Astrocyte (in vitro differentiated cells and primary cell): ENCODE measurements around the gene VPS13C. TPM values are rescaled to one million over a fixed set of nuclear protein-coding genes. Genes with fewer than 3 reads are reported as not detected.

Source experiments
- DNase-seq: peaks from one replicate; pipeline ENCODE4 v3.0.0-alpha.2; 2010; ENCODE audit warnings: low read depth
- FAIRE-seq: peaks from 2 replicates; lab custom pipeline; 2011; peaks lifted over from hg19 to GRCh38; lab: Jason Lieb, UNC
- H2AFZ ChIP-seq: 2 replicates; pipeline ENCODE4 v1.6.0; 2012; ENCODE audit warnings: low read depth, low read length, inconsistent platforms
- H3K27ac ChIP-seq: 2 replicates; pipeline ENCODE4 v1.5.1; 2011; ENCODE audit warnings: low read depth, low read length, inconsistent platforms
- H3K27me3 ChIP-seq: 2 replicates; pipeline ENCODE4 v1.6.0; 2011; ENCODE audit warnings: low read length, inconsistent platforms; ENCODE audit not compliant: insufficient read depth
- H3K36me3 ChIP-seq: 2 replicates; pipeline ENCODE4 v1.5.1; 2011; ENCODE audit warnings: low read length, inconsistent platforms; ENCODE audit not compliant: insufficient read depth
- H3K4me1 ChIP-seq: 2 replicates; pipeline ENCODE4 v1.5.1; 2011; ENCODE audit warnings: low read length, inconsistent platforms; ENCODE audit not compliant: insufficient read depth
- H3K4me2 ChIP-seq: 2 replicates; pipeline ENCODE4 v1.6.0; 2012; ENCODE audit warnings: low read length, inconsistent platforms
- H3K4me3 ChIP-seq: 2 replicates; pipeline ENCODE4 v1.5.1; 2011; ENCODE audit warnings: low read depth, mild to moderate bottlenecking, low read length, inconsistent platforms; ENCODE audit not compliant: insufficient read depth
- H3K79me2 ChIP-seq: 2 replicates; pipeline ENCODE4 v1.6.0; 2012; ENCODE audit warnings: mild to moderate bottlenecking, low read length, inconsistent platforms; ENCODE audit not compliant: insufficient read depth
- H3K9ac ChIP-seq: 2 replicates; pipeline ENCODE4 v1.6.0; 2012; ENCODE audit warnings: mild to moderate bottlenecking, low read length, inconsistent platforms
- H3K9me3 ChIP-seq: 2 replicates; pipeline ENCODE4 v1.5.1; 2012; ENCODE audit warnings: low read depth, mild to moderate bottlenecking, low read length, inconsistent platforms; ENCODE audit not compliant: insufficient read depth
- H4K20me1 ChIP-seq: 2 replicates; pipeline ENCODE4 v1.6.0; 2012; ENCODE audit warnings: low read length, inconsistent platforms; ENCODE audit not compliant: insufficient read depth
- H3K27ac Mint-ChIP-seq: one replicate; pipeline ENCODE4 v1.8.0; 2021; ENCODE audit warnings: mild to moderate bottlenecking, mixed read lengths; ENCODE audit not compliant: unreplicated experiment
- H3K27me3 Mint-ChIP-seq: one replicate; pipeline ENCODE4 v1.8.0; 2021; ENCODE audit warnings: low read depth, mixed read lengths; ENCODE audit not compliant: unreplicated experiment
- H3K36me3 Mint-ChIP-seq: one replicate; pipeline ENCODE4 v1.8.0; 2021; ENCODE audit warnings: low read depth, mixed read lengths; ENCODE audit not compliant: unreplicated experiment
- H3K4me1 Mint-ChIP-seq: one replicate; pipeline ENCODE4 v1.8.0; 2021; ENCODE audit warnings: low read depth, mixed read lengths; ENCODE audit not compliant: unreplicated experiment
- H3K4me3 Mint-ChIP-seq: one replicate; pipeline ENCODE4 v1.8.0; 2021; ENCODE audit warnings: mild to moderate bottlenecking, moderate library complexity, mixed read lengths; ENCODE audit not compliant: unreplicated experiment
- H3K9me3 Mint-ChIP-seq: one replicate; pipeline ENCODE4 v1.8.0; 2021; ENCODE audit warnings: mild to moderate bottlenecking, mixed read lengths; ENCODE audit not compliant: unreplicated experiment
- CTCF ChIP-seq: IDR thresholded peaks from 2 replicates; pipeline ENCODE4 v1.5.1; 2011; ENCODE audit warnings: low read depth, mild to moderate bottlenecking, inconsistent platforms, low read length, moderate library complexity; ENCODE audit not compliant: insufficient read depth
- EZH2 ChIP-seq: IDR thresholded peaks from 2 replicates; pipeline ENCODE4 v1.6.1; 2012; ENCODE audit warnings: mild to moderate bottlenecking, low read length, inconsistent platforms; ENCODE audit not compliant: insufficient read depth
- total RNA-seq: library from RNA; stranded (reverse); gene quantifications from 2 replicates; pipeline ENCODE4 v1.2.1, GENCODE V29; 2021

The VPS13C gene
- total RNA-seq, 1 donor from 2014 or later, result 35.4 TPM

GRCh38 chr15:61915640-61916039, 144.6 kb downstream of the VPS13C start:
- no peaks in the 10 kb centered on the region for H3K27me3 Mint-ChIP-seq
- H3K79me2 ChIP-seq, result no peaks in the 10 kb centered on the region

DNA sequence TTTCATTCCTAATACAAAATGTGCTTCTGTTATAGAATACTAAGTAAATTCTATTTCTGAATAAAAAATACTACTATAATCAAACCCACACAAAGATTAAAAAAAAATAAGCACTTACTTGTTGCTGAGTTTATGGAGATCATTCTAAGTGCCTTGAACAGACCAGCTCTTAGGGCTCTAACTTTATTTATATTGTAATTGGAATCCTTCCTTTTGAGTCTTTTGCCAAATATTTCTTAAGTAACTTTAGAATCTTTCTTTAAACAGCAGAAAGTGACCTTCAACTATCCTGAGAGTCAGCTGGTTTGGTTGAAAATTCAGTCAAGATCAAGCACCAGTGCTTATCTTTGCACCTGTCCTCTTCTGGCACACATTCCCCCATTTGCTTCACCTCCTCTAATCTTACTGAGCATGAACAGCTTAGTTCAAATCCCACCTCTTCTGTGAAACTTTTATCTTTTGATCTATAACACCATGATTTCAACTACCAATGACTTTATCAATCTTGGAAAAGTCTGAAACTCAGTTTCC, 149.3 kb downstream of the VPS13C start:
- H3K4me2 ChIP-seq, result no peak overlapping the region
- no peaks in the 10 kb centered on the region for H3K4me1 Mint-ChIP-seq
- peaks cover 4% of the 10 kb centered on the region for H3K36me3 Mint-ChIP-seq
- H3K36me3 ChIP-seq, result peaks cover 12% of the 10 kb centered on the region
- H2AFZ ChIP-seq, result no peak overlapping the region
- no peaks in the 10 kb centered on the region for H4K20me1 ChIP-seq
- no peak overlapping the region for H3K9ac ChIP-seq
- no peak overlapping the region for H3K27ac ChIP-seq
- H3K27me3 ChIP-seq, result no peaks in the 10 kb centered on the region
- no peaks in the 10 kb centered on the region for H3K27me3 Mint-ChIP-seq
- TF ChIP-seq EZH2, result no peak
- H3K4me3 Mint-ChIP-seq, result no peak overlapping the region
- H3K9me3 ChIP-seq, result no peaks in the 10 kb centered on the region
- no peaks in the 10 kb centered on the region for H3K9me3 Mint-ChIP-seq
- no peak overlapping the region for H3K27ac Mint-ChIP-seq
- FAIRE-seq, result no peak
- no peaks in the 10 kb centered on the region for H3K4me1 ChIP-seq
- H3K4me3 ChIP-seq, result no peak overlapping the region
- no peak for DNase-seq
- no peaks in the 10 kb centered on the region for H3K79me2 ChIP-seq

More at GRCh38 chr15:61915640-61916039, 144.6 kb downstream of the VPS13C start:
- Histone ChIP-seq H2AFZ (no peak overlapping the region), H3K27me3 (no peaks in the 10 kb centered on the region), H3K9me3 (no peaks in the 10 kb centered on the region), H3K4me3 (no peak overlapping the region), H3K9ac (no peak overlapping the region), H3K27ac (no peak overlapping the region), H3K4me1 (no peaks in the 10 kb centered on the region), H4K20me1 (no peaks in the 10 kb centered on the region), H3K36me3 (peaks cover 17% of the 10 kb centered on the region), H3K4me2 (no peak overlapping the region)
- Mint-ChIP-seq H3K4me1 (no peaks in the 10 kb centered on the region), H3K9me3 (no peaks in the 10 kb centered on the region), H3K27ac (no peak overlapping the region), H3K4me3 (no peak overlapping the region), H3K36me3 (peaks cover 8% of the 10 kb centered on the region)
- TF ChIP-seq EZH2 (no peak), CTCF (no peak)
- DNase-seq (no peak), FAIRE-seq (no peak)

DNA sequence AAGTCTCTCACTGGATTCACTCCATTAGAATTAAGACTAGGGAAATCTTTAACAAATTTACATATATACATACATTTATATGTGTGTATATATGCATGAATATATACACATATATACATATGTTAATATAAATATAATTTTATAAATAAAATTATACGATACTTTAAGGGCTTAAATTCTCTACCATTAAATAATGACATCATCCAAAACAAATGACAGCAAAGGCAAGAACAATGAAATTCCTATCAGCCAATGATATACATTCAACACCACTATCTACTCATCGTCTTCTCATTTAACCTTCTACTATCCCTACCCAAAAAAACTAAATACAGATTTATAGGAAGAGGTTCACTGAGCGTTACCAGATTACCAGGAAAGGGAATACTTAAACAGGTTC, 152.0 kb downstream of the VPS13C start:
- Histone ChIP-seq H3K9me3 (no peaks in the 10 kb centered on the region), H3K27me3 (no peaks in the 10 kb centered on the region), H3K9ac (no peak overlapping the region), H3K4me3 (no peak overlapping the region), H3K36me3 (peaks cover 7% of the 10 kb centered on the region), H3K79me2 (no peaks in the 10 kb centered on the region), H3K27ac (no peak overlapping the region), H3K4me1 (no peaks in the 10 kb centered on the region), H3K4me2 (no peak overlapping the region), H4K20me1 (no peaks in the 10 kb centered on the region), H2AFZ (no peak overlapping the region)
- no peaks in the 10 kb centered on the region for H3K27me3 Mint-ChIP-seq
- no peak overlapping the region for H3K27ac Mint-ChIP-seq
- TF ChIP-seq CTCF (no peak), EZH2 (no peak)
- H3K36me3 Mint-ChIP-seq, result peaks cover 2% of the 10 kb centered on the region
- DNase-seq (no peak), FAIRE-seq (no peak)
- no peaks in the 10 kb centered on the region for H3K4me1 Mint-ChIP-seq
- no peak overlapping the region for H3K4me3 Mint-ChIP-seq
- no peaks in the 10 kb centered on the region for H3K9me3 Mint-ChIP-seq
